ENCODE data around the gene ADSL.

DNA sequence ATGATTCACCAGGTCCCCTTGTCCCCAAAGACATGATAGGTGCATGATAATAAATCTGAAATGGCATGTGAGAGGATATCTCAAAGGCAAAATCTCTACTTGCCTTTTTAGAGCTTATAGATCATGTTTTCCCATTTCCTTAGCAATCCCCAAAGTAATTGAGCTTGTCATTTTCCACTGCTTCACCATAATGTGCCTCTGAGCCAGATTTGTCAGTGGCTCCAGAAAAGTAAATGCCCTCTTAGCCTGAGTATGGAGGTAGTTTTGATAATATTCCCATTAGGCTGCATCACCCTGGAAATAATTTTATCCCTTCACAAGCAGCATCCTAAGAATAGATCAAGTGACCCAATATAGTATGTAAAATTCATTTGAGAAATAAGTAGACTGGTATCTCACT lies 36.7 kb upstream of the ADSL start:
- TF ChIP-seq, protein P1, sequence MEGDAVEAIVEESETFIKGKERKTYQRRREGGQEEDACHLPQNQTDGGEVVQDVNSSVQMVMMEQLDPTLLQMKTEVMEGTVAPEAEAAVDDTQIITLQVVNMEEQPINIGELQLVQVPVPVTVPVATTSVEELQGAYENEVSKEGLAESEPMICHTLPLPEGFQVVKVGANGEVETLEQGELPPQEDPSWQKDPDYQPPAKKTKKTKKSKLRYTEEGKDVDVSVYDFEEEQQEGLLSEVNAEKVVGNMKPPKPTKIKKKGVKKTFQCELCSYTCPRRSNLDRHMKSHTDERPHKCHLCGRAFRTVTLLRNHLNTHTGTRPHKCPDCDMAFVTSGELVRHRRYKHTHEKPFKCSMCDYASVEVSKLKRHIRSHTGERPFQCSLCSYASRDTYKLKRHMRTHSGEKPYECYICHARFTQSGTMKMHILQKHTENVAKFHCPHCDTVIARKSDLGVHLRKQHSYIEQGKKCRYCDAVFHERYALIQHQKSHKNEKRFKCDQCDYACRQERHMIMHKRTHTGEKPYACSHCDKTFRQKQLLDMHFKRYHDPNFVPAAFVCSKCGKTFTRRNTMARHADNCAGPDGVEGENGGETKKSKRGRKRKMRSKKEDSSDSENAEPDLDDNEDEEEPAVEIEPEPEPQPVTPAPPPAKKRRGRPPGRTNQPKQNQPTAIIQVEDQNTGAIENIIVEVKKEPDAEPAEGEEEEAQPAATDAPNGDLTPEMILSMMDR (IDR thresholded peaks at IDR 0.05), result no peak
- no peak for TF ChIP-seq POLR2A (IDR thresholded peaks at IDR 0.05)
